SH-SY5Y (cell line): ENCODE results near the gene RABGAP1.

Experiments
- GATA2 ChIP-seq: IDR thresholded peaks from 2 replicates; pipeline ENCODE4 v1.6.1; 2011; ENCODE audit warnings: mild to moderate bottlenecking, low read depth, low read length
- GATA3 ChIP-seq: IDR thresholded peaks from 2 replicates; pipeline ENCODE4 v1.6.1; 2011; ENCODE audit warnings: low read depth, mild to moderate bottlenecking, low read length, moderate library complexity

DNA sequence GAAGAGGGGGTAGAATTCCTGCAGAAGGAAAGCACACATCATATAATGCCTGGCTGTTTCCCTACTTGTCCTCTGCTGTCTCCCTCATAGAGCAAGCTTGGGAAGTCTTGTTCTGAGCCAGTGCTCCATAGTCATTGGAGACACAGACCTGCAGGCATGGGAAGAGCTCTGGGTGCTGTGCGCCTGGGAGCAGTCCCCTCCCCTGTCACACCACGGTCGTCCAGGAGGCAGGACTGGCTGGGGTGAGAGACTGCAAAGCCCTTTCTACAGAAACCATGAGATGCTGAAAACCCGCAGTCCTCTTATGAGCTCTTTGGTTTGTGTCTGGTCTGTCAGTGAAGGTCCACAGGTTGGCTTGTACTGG lies 157.3 kb downstream of the RABGAP1 start:
- TF ChIP-seq GATA3 (no peak), GATA2 (no peak)
